LHCN-M2 (cell line): ENCODE measurements around the gene BEND5. TPM values are rescaled to one million over a fixed set of nuclear protein-coding genes. Genes with fewer than 3 reads are reported as not detected.

Source experiments
- DNase-seq: peaks from one replicate; pipeline ENCODE4 v3.0.0-alpha.2; 2012; ENCODE audit warnings: low read depth
- total RNA-seq: library from RNA; depleted of rRNA; stranded (reverse); fragments of >200 nt; gene quantifications from 2 replicates; pipeline ENCODE4 v1.2.3, GENCODE V29; 2014

Gene BEND5
- total RNA-seq, 1 experiment from 2014 or later, result 0.29 TPM

GRCh38 chr1:48681476-48682305 lies 95.0 kb downstream of the BEND5 start:
- DNase-seq, result no peak

- no peak for DNase-seq
Observed at GRCh38 chr1:48680411-48681035, 96.2 kb downstream of the BEND5 start.

- no peak for DNase-seq
Observed at GRCh38 chr1:48679859-48680258, 96.8 kb downstream of the BEND5 start.

DNA sequence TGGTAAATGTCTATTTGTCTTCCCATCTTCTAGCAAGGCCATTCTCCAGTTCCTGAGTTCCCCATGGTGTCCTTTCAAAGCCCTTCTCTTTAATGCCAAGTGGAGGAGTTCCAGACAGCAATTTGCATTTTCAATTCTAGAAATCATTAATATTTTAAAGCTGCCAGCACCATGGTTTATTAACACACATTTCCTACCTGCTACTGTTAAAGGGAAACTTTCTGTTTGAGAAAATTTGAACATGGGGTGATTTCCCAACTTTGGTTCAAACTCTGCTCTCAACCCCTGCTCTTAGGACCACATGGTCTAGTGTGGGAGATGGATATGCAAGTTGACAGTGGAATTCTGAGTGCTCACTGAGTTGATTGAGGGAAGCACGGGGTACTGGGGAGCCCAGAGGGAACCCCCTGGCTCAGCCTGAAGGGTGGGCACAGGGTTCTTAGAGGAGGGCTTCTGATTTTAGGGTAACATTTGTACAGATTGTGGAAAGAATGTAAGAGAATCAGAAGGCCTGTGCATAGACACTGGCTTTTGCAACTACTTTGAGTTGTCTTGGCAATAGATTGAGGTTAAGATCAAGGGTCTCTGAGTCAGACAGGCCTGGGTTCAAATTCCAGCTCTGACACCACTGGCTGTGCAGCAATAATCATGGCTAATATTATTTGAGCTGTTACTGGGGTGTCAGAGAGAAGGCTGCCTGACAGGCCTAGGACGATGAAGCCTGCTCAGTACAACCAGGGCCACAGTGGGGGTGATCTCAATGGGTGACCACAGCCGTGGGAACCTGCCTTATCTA lies 97.8 kb downstream of the BEND5 start:
- no peak for DNase-seq
